ENCODE results near the gene NDUFS2. TPM values are rescaled to one million over a fixed set of nuclear protein-coding genes. Genes with fewer than 3 reads are reported as not detected.
A peak's percentile ranks its signal among the peaks of the same experiment; 100 is the strongest.
"Not testable (repeated sequence)": the region's sequence is repeated elsewhere in the genome, so short reads cannot be mapped to it uniquely, and the experiment has no call there.

The NDUFS2 gene
- total RNA-seq, 2 donors from 2014 or later, result 54.3 to 57.9 TPM

DNA sequence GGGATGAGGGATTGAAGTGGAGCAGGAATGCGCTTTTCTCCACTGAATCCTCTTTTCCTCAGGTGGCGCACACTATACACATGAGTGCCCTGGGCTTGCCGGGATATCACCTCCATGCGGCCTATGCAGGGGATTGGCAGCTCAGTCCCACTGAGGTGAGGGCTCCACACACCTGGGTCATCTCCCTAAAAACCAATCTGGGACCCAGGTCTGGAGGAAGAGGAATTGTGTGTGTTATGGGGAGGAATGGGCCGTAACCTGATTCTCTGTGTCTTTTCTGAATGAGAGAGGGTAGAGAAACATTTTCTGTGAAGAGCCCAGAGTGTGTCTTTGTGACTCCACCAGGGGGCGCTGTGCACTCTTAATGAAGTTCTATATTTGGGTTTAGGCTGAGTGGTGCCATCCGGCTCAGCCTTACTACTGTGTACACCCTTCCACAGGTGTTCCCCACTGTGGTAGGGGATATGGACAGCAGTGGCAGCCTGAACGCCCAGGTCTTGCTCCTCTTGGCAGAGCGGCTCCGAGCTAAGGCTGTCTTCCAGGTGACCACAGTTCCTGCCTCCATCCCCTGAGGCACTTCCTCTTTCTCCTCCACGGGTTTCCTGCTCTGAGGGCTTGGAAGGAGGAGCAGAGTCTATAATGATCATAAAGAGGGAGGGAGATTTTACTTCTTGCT, 25.2 kb downstream of the NDUFS2 start:
- peak; percentile 95 for DNase-seq (ENCODE audit: low spot score)
- intact Hi-C loops (cut with DNase I), result loop anchor here (2.0 to 10.0 kb wide), 3 partner anchors 63 to 157 kb away; no protein-coding TSS in a partner anchor

DNA sequence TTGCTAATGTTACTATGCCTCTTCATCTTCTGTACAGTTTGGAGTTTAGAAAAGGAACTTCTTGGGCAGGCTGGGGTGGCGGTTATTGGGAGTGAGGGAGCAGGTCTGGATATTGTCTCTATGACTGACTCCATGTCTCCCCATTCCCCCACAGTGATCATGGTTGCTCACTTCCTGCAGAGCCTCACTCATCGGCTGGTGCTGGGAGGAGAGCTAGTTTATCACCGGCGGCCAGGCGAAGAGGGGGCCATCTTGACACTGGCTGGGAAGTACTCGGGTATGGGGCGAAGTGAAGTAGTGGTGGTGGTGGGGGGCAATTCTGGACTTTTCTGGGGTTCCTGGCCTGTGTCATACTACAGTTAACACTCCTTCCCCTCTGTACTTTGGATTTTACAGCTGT, 25.9 kb downstream of the NDUFS2 start:
- peak; percentile 49 for DNase-seq (ENCODE audit: low spot score)

DNA sequence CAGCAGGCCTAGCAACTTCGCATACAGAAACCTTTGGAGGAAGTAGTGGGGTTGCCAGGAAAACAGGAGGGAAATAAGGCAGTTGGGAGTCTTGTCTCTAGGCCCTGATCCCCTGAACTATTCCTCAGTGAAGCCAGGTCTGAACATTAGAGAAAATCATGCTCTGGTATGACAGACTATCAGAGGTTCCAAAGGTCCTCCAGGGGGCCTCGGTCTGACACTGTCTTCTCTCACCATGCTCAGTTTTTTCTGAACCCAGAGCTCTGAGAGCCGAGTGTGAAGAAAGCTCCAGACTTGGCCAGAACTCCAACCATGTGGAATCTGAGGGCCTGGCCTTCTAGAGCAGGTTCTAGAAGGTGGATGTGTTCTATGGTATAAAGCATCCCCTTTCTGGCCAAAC, 27.7 kb downstream of the NDUFS2 start:
- peak; percentile 30 for DNase-seq (ENCODE audit: low spot score)
- intact Hi-C loops (cut with DNase I), result loop anchor here (10.0 kb wide), 2 partner anchors 145 to 155 kb away; no protein-coding TSS in a partner anchor

More for the DNA sequence above, 25.9 kb downstream of the NDUFS2 start:
- intact Hi-C loops (cut with DNase I), result loop anchor here (10.0 kb wide), 2 partner anchors 147 to 157 kb away; no protein-coding TSS in a partner anchor

DNA sequence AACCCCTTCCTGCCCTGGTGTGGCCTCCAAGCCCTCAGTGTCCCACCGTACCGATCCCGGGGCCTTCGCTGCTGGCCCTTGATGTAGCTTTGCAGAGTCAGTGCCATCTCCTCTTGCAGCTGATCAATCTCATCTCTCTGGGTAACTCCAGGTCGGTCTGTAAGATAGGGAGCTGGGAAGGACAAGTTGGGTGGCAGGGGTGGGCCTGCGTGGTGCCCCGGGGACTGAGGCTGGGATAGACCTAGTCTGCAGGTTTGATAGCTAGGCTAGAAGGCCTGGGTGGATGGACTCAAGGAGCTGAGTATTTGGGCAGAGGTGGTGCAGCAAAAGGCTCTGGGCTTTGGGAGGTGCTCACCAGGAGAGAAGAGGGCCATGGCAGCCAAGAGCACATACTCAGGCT, 28.6 kb downstream of the NDUFS2 start:
- intact Hi-C loops (cut with DNase I), result no loop called here
- DNase-seq (ENCODE audit: low spot score), result peak; percentile 65

DNA sequence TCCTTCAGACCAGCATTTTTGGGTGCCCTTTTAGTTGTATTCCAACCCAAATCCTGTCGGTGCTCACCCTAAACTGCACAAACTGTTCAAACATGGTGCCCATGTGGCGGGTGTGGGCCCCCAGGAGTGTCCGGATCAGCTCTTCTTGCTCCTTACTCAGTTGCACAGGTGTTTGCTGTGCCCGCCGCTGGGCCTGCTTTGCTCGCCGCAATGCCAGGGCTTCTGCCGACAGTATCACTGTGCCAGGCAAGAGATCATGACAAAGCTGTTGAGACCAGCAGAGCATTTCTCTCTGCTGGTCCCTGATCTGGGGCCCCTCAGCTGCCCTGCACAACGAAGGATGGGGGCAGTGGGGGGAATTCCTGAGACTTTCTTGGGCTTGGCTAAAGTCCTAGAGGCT, 30.9 kb downstream of the NDUFS2 start:
- peak; percentile 75 for DNase-seq (ENCODE audit: low spot score)
- intact Hi-C loops (cut with DNase I), result no loop called here

DNA sequence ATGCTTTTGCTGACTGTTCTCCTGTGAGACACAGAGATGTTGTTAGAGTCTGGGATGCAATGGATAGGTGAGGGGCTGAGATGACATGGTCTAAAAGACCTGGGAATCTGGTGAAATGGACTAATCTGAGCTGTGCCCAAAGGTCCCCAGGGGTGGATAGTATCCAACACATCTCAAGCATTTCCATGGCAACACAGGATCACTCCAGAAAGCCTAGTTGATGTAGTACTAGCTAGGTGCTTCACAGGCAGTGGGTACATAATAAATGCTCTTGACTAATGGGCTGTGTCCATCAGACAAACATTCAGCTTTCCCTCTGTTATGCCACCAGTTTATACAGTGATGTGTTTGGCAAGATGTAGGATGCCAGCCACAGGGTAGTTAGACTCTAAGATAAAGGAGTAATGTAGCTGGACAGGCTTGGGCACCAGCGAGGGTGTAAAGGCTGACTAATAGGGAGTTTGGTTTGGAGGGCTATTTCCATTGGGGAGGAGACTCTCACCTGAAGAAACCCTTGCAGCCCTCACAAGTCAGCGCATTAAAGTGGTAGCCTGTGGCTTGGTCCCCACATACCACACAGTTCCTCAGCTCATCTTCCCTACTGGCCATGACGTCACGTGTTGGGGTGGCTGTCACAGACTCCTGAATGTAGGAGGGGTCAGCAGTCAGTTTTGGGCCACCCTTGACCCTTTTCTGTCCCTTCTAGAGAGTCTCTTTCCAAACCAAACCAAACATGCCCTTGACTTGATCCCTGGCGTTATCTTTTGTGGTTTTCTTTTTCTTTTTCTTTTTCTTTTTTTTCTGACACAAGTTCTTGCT, 34.0 kb downstream of the NDUFS2 start:
- intact Hi-C loops (cut with DNase I), result no loop called here
- DNase-seq (ENCODE audit: low spot score), result no peak

DNA sequence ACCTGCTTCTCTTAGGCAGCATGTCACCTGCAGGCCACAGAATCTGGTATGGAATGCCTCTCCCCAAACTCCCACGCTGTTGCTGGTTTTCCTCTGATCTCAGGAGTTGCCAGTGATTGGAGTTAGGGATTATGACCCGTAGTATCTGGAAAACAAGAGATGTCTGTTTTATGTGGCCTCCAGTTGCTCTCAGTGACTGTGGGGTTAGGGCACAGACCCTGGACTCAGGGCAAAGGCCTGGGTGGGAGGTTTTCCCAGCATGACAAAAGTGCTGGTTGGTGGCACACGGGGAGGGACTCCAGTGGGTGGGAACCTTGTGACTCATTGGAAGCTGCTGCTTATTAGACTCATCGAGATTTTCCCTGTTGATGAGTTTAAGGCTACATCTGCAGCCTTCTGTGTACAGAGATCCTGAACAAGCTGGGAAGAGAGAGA, 35.9 kb downstream of the NDUFS2 start, which contains the start of gene NR1I3:
TSS of gene NR1I3 (minus strand) at position 165 of the 435 bp plus-strand sequence. CDS start 1,638 bp downstream, outside the sequence.
- intact Hi-C loops (cut with DNase I), result no loop called here
- no peak for DNase-seq (ENCODE audit: low spot score)

DNA sequence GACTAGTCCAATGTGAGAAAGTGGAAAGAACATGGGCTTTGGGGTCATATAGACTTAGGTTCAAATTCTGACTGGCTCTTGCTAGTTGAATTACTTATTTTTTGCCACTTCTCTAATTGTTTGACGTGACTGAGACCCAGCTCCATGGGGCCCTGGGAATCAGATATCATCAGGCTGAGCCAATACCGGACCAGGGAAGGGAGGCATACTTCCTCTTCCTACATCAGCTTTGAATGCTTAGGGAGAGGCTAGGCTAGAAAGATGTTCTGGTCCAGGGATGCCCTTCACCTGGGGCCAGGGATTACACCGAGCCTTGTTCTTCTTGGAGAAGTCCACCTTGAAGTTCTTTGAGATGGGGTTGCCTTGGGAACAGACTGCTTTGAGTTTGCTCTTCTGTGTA, 39.5 kb downstream of the NDUFS2 start:
- intact Hi-C loops (cut with DNase I), result no loop called here
- DNase-seq (ENCODE audit: low spot score), result no peak

DNA sequence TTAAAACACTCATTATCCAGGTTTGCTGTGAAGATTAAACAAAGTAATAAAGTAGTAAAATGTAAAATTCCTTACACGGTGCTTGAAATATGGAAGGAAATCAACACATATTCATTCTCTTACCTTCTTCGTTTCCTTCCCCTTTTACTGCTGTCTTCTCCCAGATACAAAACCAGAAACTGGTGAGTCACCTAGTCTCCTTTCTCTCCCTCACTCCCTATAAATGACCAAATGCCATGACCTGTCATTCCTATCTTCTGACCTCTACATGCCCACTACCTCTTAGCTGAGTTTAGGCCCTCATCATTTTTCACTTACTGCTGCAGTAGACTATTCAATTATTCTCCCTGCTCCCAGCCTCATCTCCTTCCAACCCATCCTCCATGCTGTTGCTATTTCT, 40.1 kb downstream of the NDUFS2 start:
- DNase-seq (ENCODE audit: low spot score), result no peak
- intact Hi-C loops (cut with DNase I), result no loop called here

DNA sequence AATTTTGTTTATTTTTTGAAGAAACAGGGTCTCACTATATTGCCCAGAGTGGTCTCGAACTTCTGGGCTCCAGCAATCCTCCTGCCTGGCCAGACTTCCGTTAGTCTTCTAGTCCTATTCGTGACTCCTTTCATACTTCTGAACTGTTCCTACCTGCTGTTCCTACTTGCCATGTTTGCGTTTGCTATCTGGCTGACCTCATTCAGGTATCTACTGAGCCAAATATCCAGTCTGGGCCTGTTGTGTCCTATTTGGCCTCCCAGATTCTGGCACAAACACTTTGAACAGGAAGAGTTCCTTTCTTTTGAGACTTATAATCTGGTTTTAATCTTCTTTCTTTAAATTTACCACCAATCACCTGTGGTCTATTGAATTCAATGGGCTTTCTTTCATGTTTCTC, 42.7 kb downstream of the NDUFS2 start:
- peak; percentile 54 for DNase-seq (ENCODE audit: low spot score)
- intact Hi-C loops (cut with DNase I), result no loop called here

DNA sequence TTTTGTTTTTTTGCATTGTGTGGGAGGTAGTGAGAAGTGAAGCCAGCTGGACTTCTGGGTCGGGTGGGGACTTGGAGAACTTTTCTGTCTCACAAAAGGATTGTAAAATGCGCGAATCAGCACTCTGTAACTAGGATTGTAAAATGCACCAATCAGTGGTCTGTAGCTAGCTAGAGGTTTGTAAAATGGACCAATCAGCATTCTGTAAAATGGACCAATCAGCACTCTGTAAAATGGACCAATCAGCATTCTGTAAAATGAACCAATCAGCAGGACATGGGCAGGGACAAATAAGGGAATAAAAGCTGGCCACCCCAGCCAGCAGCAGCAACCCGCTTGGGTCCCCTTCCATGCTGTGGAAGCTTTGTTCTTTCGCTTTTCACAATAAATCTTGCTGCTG, 47.9 kb downstream of the NDUFS2 start:
- DNase-seq (ENCODE audit: low spot score); intact Hi-C loops (cut with DNase I): not testable (repeated sequence)

DNA sequence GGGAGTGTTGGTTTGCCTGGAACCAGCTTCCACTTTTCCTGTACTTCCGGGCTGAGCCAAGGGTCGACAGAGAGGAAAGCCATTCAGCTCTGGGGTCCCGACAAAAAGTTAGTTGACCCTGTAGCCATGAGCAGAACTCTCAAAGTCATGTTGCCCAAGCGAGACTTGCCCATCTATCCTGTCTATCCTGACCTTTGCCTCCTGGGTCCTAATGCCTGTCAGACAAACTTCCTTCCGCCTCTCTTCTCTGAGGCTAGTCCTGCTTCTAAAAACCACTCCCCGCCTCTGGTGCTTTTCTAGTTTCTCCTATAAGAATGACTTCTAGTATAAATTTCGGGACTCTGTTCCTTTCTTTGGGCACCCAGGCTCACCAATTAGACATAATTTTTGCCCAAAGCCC, 48.7 kb downstream of the NDUFS2 start:
- DNase-seq (ENCODE audit: low spot score), result no peak
- intact Hi-C loops (cut with DNase I), result no loop called here

DNA sequence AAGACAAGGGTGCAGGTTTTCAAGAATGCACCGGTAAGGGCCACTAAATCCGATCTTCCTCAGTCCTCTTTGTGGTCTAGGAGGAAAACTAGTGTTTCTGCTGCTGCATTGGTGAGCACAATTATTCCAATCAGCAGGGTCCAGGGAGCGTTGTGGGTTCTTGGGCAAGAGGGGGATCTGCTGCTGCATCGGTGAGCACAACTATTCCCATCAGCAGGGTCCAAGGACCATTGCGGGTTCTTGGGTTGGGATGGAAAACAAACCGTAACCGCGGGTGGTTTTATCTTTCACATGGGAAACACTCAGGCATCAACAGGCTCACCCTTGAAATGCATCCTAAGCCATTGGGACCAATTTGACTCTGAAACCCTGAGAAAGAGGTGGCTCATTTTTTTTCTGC, 49.4 kb downstream of the NDUFS2 start:
- DNase-seq (ENCODE audit: low spot score), result no peak
- intact Hi-C loops (cut with DNase I), result no loop called here

DNA sequence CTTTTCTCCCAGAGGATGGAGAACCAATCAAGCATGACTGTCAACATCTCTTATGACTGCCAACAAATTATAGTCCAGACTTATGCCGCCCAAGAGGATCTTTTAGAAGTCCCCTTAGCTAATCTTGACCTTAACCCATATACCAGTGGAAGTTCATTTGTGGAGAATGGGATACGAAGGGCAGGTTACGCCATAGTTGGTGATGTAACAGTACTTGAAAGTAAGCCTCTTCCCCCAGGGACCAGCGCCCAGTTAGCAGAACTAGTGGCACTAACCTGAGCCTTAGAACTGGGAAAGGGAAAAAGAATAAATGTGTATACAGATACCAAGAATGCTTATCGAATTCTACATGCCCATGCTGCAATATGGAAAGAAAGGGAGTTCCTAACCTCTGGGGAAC, 53.1 kb downstream of the NDUFS2 start:
- intact Hi-C loops (cut with DNase I); DNase-seq (ENCODE audit: low spot score): not testable (repeated sequence)

DNA sequence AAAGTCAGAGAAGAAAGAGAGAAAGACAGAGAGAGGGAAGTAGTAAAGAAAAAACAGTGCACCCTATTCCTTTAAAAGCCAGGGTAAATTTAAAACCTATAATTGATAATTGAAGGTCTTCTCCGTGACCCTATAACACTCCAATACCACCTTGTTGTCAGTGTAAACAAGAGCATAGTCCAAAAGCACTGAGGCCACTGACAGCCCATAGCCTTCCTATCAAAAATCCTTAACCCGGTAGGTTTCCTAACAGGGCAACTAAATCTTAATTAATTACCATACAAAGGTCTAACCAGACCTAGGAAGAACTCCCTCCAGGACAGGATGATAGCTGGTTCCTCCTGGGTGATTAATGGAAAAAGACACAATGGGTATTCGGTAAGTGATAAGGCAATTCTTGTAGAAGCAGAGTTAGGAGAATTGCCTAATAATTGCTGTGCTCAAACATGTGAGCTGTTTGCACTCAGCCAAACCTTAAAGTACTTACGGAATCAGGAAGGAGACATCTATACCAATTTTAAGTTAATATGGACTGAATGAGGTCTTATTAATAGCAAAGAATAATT, 53.9 kb downstream of the NDUFS2 start:
- intact Hi-C loops (cut with DNase I); DNase-seq (ENCODE audit: low spot score): not testable (repeated sequence)

DNA sequence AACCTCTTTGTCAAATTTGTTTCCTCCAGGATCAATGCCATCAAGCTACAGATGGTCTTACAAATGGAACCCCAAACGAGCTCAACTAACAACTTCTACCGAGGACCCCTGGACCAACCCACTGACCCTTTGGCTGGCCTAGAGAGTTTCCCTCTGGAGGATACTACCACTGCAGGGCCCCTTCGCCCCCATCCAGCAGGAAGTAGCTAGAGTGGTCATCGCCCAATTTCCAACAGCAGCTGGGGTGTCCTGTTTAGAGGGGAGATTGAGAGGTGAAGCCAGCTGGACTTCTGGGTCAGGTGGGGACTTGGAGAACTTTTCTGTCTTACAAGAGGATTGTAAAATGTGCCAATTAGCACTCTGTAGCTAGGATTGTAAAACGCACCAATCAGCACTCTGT, 54.9 kb downstream of the NDUFS2 start:
- intact Hi-C loops (cut with DNase I); DNase-seq (ENCODE audit: low spot score): not testable (repeated sequence)

DNA sequence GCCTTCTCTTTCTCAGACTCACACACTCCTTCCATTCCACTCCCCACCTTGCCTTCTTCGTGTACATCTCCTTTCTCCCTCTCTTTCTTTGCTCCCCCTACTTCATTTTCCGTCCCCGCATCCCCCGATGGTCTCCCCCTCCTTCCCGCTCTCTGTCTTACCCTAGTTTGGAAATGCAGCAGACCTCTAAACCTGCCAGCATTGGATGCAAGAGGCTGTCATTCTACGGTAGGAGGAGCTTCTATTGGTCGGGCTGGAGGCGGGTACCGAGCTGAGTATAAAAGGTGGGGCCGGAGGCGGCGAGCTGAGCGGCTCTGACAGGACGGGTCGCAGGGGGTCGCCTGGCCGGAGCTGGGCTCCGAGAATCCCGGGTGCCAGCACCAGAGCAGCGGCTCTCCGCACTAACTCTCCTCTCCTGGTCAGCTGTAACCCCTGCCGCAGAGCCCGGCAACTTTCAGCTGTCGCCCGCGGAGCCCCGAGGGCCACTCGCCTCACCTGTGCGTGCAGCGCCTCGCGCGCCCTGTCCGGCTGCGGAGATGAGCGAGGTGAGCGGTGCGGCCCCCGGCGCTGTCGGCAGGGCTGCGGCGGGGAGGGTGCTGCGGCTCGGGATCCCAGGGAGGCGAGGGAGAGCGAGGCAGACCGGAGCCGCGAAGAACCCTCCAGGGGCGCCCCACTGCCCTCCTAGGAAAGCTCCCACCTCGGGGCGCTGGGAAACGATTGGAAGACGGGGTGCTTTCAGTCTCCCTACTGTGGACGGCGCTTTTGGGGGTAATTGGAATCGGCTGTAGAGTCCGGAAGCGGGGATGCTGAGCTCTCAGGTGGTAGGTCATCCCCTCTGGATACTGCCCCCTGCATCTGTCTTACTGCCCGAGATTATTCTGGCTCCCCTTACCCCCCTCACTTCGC, 56.5 kb downstream of the NDUFS2 start, which contains the start of gene PCP4L1:
TSS of gene PCP4L1 (plus strand) at position 307 of the 906 bp plus-strand sequence. CDS start at position 537, 230 bp downstream.
- peak; percentile 82 for DNase-seq (ENCODE audit: low spot score)
- intact Hi-C loops (cut with DNase I), result no loop called here

DNA sequence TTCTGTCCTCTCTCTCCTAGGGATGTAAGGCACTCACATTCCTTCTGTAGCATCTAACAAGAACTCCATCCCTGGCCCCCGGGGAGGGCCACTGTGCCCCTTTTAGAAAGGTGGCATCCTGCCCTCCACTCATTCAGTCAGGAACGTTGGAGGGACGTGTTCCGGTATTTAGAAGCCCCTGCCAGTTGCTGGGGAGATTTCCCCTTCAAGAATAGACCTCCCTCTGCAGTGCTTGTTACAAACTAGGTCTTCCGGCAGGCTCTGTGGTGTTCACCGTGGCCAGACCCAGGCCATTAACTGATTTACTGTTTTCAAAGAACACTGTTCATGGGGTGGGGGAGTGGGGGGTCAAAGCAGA, 57.2 kb downstream of the NDUFS2 start:
- no peak for DNase-seq (ENCODE audit: low spot score)
- intact Hi-C loops (cut with DNase I), result no loop called here

DNA sequence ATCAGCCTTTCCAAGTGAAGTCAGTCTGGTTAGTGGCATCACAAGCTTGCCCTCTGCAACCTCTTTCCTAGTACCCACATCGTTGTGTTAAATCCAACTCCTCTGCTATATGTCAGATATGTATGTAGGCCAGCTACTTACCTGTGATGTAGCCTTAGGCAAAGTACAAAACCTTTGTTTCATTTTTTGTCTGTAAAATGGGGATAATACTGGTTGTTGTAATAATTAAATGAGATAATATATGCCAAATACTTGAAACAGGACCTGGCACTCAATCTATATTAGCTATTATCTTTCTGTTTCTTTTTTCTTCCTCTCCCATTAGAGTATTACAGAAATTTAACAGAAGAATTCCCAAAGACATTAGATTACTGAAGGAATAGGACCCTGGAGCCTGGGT, 57.6 kb downstream of the NDUFS2 start:
- intact Hi-C loops (cut with DNase I), result no loop called here

More for the DNA sequence above, 57.6 kb downstream of the NDUFS2 start:
- no peak for DNase-seq (ENCODE audit: low spot score)
